Ascending aorta (tissue), 2 donors: ENCODE data around the gene ALDH16A1. TPM values are rescaled to one million over a fixed set of nuclear protein-coding genes. Genes with fewer than 3 reads are reported as not detected.

Experiments used
- DNase-seq, 2 donors: peaks; one replicate each; pipeline ENCODE4 v3.0.0-alpha.2; 2019; ENCODE audit warnings: low spot score in 2 of 2
- H3K27ac ChIP-seq, 2 donors: fragments of 200-600 bp; sonication (generic); one replicate each; pipeline ENCODE4 v1.5.1; 2016 to 2017; ENCODE audit warnings: mild to moderate bottlenecking in 1 of 2
- H3K27me3 ChIP-seq: fragments of 200-600 bp; sonication (generic); one replicate; pipeline ENCODE4 v1.5.1; 2017
- H3K36me3 ChIP-seq, 2 donors: fragments of 200-600 bp; sonication (generic); one replicate each; pipeline ENCODE4 v1.5.1; 2016
- H3K4me1 ChIP-seq, 2 donors: fragments of 200-600 bp; sonication (generic); one replicate each; pipeline ENCODE4 v1.5.1; 2016 to 2017; ENCODE audit warnings: mild to moderate bottlenecking in 1 of 2
- H3K4me3 ChIP-seq, 2 donors: fragments of 200-600 bp; sonication (generic); one replicate each; pipeline ENCODE4 v1.5.1; 2016 to 2017; ENCODE audit warnings: mild to moderate bottlenecking in 1 of 2
- H3K9me3 ChIP-seq, 2 donors: fragments of 200-600 bp; sonication (generic); one replicate each; pipeline ENCODE4 v1.5.1; 2016
- intact Hi-C: fragments of 100-400 bp; cut with DNase I; formaldehyde crosslinking; loops from one replicate; pipeline ENCODE4 v1.15.1; 2023
- total RNA-seq: library from RNA; depleted of rRNA; stranded (reverse); fragments of >200 nt; gene quantifications from one replicate; pipeline ENCODE4 v1.1.0, GENCODE V29; 2016
- TF ChIP-seq, protein P1 (sequence below), 3 experiments: fragments of 200-600 bp in 2 of 3; fragments of 450-650 bp in 1 of 3; sonication (generic) in 2 of 3; IDR thresholded peaks; one replicate each; pipeline ENCODE4 v1.5.1; 2016 to 2019; ENCODE audit warnings: antibody characterized with exemption in 3 of 3, mild to moderate bottlenecking in 1 of 3, moderate library complexity in 1 of 3

Gene ALDH16A1
- total RNA-seq, 1 donor from 2014 or later, result 27.9 TPM

DNA sequence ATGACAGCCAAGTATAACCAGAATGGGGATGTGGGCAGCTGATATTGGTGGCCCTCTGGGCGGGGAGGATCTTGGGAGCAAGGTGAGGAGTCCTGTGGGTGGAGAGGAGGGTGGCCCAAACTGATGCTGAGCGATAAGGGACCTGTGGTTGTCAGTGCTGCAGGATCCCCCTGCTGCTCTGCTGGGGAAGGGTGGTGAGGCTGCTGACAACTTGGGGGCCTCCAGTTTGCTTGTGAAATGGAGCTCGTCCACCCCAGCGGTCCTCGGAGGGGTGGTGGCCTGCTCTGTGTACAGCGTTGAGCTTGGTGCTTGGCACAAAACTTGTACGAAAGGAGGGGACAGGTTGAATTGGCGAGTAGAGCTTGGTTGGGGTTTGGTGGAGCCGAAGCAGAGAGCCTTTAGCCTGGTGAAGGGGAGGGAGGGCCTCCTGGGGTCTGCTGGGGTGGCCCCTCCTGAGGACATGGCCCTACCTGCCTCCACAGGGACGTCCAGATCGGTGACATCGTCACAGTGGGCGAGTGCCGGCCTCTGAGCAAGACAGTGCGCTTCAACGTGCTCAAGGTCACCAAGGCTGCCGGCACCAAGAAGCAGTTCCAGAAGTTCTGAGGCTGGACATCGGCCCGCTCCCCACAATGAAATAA, 46.1 kb downstream of the ALDH16A1 start:
- intact Hi-C loops, result loop anchor here (5.0 kb wide), 2 partner anchors 143 to 178 kb away; partner anchors contain the start of genes PRMT1, RRAS and SCAF1
- peak overlapping the region in 1 of 2 donors; percentile 37 for H3K27ac ChIP-seq
- peak overlapping the region in 1 of 2 donors; percentile 77 for H3K4me3 ChIP-seq
- no peak for DNase-seq
- H3K4me1 ChIP-seq, result peaks cover 13 to 20% of the 10 kb centered on the region in 2 donors
- peaks cover 18 to 30% of the 10 kb centered on the region in 2 donors for H3K36me3 ChIP-seq
- TF ChIP-seq, protein P1, sequence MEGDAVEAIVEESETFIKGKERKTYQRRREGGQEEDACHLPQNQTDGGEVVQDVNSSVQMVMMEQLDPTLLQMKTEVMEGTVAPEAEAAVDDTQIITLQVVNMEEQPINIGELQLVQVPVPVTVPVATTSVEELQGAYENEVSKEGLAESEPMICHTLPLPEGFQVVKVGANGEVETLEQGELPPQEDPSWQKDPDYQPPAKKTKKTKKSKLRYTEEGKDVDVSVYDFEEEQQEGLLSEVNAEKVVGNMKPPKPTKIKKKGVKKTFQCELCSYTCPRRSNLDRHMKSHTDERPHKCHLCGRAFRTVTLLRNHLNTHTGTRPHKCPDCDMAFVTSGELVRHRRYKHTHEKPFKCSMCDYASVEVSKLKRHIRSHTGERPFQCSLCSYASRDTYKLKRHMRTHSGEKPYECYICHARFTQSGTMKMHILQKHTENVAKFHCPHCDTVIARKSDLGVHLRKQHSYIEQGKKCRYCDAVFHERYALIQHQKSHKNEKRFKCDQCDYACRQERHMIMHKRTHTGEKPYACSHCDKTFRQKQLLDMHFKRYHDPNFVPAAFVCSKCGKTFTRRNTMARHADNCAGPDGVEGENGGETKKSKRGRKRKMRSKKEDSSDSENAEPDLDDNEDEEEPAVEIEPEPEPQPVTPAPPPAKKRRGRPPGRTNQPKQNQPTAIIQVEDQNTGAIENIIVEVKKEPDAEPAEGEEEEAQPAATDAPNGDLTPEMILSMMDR (IDR thresholded peaks at IDR 0.05), result no peak
- no peaks in the 10 kb centered on the region for H3K9me3 ChIP-seq
- no peaks in the 10 kb centered on the region for H3K27me3 ChIP-seq

GRCh38 chr19:49502866-49503581, 50.0 kb downstream of the ALDH16A1 start:
- Histone ChIP-seq H3K36me3 (peaks cover 15 to 20% of the 10 kb centered on the region in 2 donors), H3K4me1 (peaks cover 4 to 5% of the 10 kb centered on the region in 2 donors), H3K27ac (no peak overlapping the region), H3K27me3 (no peaks in the 10 kb centered on the region), H3K4me3 (no peak overlapping the region), H3K9me3 (no peaks in the 10 kb centered on the region)
- TF ChIP-seq, protein P1 (IDR thresholded peaks at IDR 0.05), result peak; percentile 44 to 58 (median 49)
- intact Hi-C loops, result loop anchor here (1.0 kb wide), 1 partner anchor 44 kb away; no protein-coding TSS in a partner anchor
- DNase-seq, result no peak

- intact Hi-C loops, result loop anchor here (1.0 kb wide), 1 partner anchor 44 kb away; no protein-coding TSS in a partner anchor
- H3K4me1 ChIP-seq, result peaks cover under 1 to 3% of the 10 kb centered on the region in 2 donors
- TF ChIP-seq, protein P1 (IDR thresholded peaks at IDR 0.05), result no peak
- no peak overlapping the region for H3K27ac ChIP-seq
- H3K27me3 ChIP-seq, result no peaks in the 10 kb centered on the region
- H3K4me3 ChIP-seq, result no peak overlapping the region
- DNase-seq, result no peak
- peaks cover 10 to 15% of the 10 kb centered on the region in 2 donors for H3K36me3 ChIP-seq
- no peaks in the 10 kb centered on the region for H3K9me3 ChIP-seq
Measured at GRCh38 chr19:49503582-49503962, 50.5 kb downstream of the ALDH16A1 start.

DNA sequence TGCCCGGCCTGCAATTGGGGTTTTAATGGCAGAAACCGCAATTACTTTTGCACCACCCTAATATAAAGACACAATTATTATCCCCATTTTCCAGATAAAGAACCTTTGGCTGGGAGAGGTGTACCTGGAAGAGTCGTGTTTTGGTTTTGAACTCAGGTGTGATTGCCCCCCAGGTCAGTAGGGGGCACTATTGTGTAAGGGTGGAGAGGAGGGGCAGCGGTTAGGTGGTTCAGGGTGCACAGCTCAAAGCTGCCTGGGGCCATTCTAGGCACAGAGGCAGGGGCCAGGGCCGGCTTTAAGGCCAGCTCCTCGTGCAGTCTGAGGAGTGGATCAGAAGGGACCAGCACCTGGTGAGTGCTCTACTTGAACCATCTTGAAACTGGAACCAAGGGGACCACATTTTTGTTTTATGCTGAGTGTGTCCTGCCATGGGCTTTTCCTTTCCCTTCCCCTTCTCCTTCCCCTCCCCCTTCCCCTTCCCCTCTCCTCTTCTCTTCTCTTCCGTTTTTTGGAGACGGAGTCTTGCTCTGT, 53.6 kb downstream of the ALDH16A1 start:
- Histone ChIP-seq H3K27me3 (no peaks in the 10 kb centered on the region), H3K9me3 (no peaks in the 10 kb centered on the region), H3K4me3 (no peak overlapping the region), H3K27ac (no peak overlapping the region), H3K4me1 (peaks cover 0 to under 1% of the 10 kb centered on the region in 2 donors), H3K36me3 (no peaks in the 10 kb centered on the region)
- intact Hi-C loops, result no loop called here
- no peak for DNase-seq
- TF ChIP-seq, protein P1 (IDR thresholded peaks at IDR 0.05), result peak; percentile 53 to 69 (median 54)

GRCh38 chr19:49507803-49508494, 54.9 kb downstream of the ALDH16A1 start:
- Histone ChIP-seq H3K4me3 (no peak overlapping the region), H3K27me3 (no peaks in the 10 kb centered on the region), H3K4me1 (peaks cover 0 to 8% of the 10 kb centered on the region in 2 donors), H3K36me3 (no peaks in the 10 kb centered on the region), H3K9me3 (no peaks in the 10 kb centered on the region), H3K27ac (no peak overlapping the region)
- TF ChIP-seq, protein P1 (IDR thresholded peaks at IDR 0.05), result no peak
- DNase-seq, result no peak
- intact Hi-C loops, result no loop called here
